Smooth muscle cell (in vitro differentiated cells): Measurements from ENCODE around the gene USP20. TPM values are rescaled to one million over a fixed set of nuclear protein-coding genes. Genes with fewer than 3 reads are reported as not detected.
A peak's percentile ranks its signal among the peaks of the same experiment; 100 is the strongest.

Source experiments
- DNase-seq: peaks from one replicate; lab custom pipeline; 2025; ENCODE audit not compliant: unreplicated experiment; lab: John Stamatoyannopoulos, UW
- H2AFZ ChIP-seq: fragments of 200-600 bp; sonication (generic); 2 replicates; pipeline ENCODE4 v1.6.0; 2016; ENCODE audit warnings: antibody characterized with exemption, low read depth, mild to moderate bottlenecking
- H3F3A ChIP-seq: fragments of 200-600 bp; sonication (generic); 2 replicates; pipeline ENCODE4 v1.6.0; 2017; ENCODE audit warnings: antibody characterized with exemption, low read depth
- H3K27ac ChIP-seq: fragments of 200-600 bp; sonication (generic); 2 replicates; pipeline ENCODE4 v1.5.1; 2016; ENCODE audit warnings: low read depth, mild to moderate bottlenecking
- H3K27me3 ChIP-seq: fragments of 200-600 bp; sonication (generic); 2 replicates; pipeline ENCODE4 v1.6.1; 2016; ENCODE audit warnings: low read depth, mild to moderate bottlenecking
- H3K36me3 ChIP-seq: fragments of 200-600 bp; sonication (generic); 2 replicates; pipeline ENCODE4 v1.5.1; 2016; ENCODE audit warnings: low read depth
- H3K4me1 ChIP-seq: fragments of 200-600 bp; sonication (generic); 2 replicates; pipeline ENCODE4 v1.5.1; 2016; ENCODE audit warnings: low read depth
- H3K4me2 ChIP-seq: fragments of 200-600 bp; sonication (generic); 2 replicates; pipeline ENCODE4 v1.6.0; 2016; ENCODE audit warnings: mild to moderate bottlenecking
- H3K4me3 ChIP-seq: fragments of 200-600 bp; sonication (generic); 2 replicates; pipeline ENCODE4 v1.5.1; 2016; ENCODE audit warnings: mild to moderate bottlenecking
- H3K79me2 ChIP-seq: fragments of 200-600 bp; sonication (generic); 2 replicates; pipeline ENCODE4 v1.6.0; 2016; ENCODE audit warnings: low read depth, mild to moderate bottlenecking
- H3K9ac ChIP-seq: fragments of 200-600 bp; sonication (generic); 2 replicates; pipeline ENCODE4 v1.6.0; 2016; ENCODE audit warnings: low read depth
- H3K9me3 ChIP-seq: fragments of 200-600 bp; sonication (generic); replicated peaks from 2 replicates; pipeline ENCODE4 v1.5.1; 2016; ENCODE audit warnings: low read depth
- H4K20me1 ChIP-seq: fragments of 200-600 bp; sonication (generic); 2 replicates; pipeline ENCODE4 v1.6.0; 2016; ENCODE audit warnings: low read depth
- CTCF ChIP-seq: fragments of 200-600 bp; sonication (generic); IDR thresholded peaks from 2 replicates; pipeline ENCODE4 v1.5.1; 2017; ENCODE audit warnings: borderline replicate concordance, mild to moderate bottlenecking, antibody characterized with exemption; ENCODE audit not compliant: insufficient read depth, poor library complexity, severe bottlenecking
- WGBS: methylation state at CpG from one replicate; pipeline ENCODE4 v1.1.7; 2016; ENCODE audit warnings: low lambda C conversion rate; 5-methylcytosine and 5-hydroxymethylcytosine counted together
- polyA plus RNA-seq: library from polyadenylated mRNA; unstranded; fragments of >200 nt; fragmentation: Nextera tagmentation; extraction: Ambion mirVana; gene quantifications from 2 replicates; pipeline ENCODE4 v1.2.1, GENCODE V29; 2016
- total RNA-seq: library from RNA; depleted of rRNA; stranded (reverse); fragments of >200 nt; gene quantifications from 2 replicates; pipeline ENCODE4 v1.2.3, GENCODE V29; 2014

USP20 gene
- total and polyA plus RNA-seq, 2 experiments from 2014 or later = 14.6 to 29.7 TPM

- no peak for DNase-seq
- H3K4me3 ChIP-seq = no peak overlapping the region
- H3K27ac ChIP-seq = no peak overlapping the region
- TF ChIP-seq CTCF = no peak
- no peak overlapping the region for H3K4me2 ChIP-seq
- peaks cover under 1% of the 10 kb centered on the region for H3K4me1 ChIP-seq
- H4K20me1 ChIP-seq = no peaks in the 10 kb centered on the region
- H3K79me2 ChIP-seq = peaks cover 2% of the 10 kb centered on the region
- peaks cover 9% of the 10 kb centered on the region for H3K36me3 ChIP-seq
- no peaks in the 10 kb centered on the region for H3K27me3 ChIP-seq
- no peaks in the 10 kb centered on the region for H3F3A ChIP-seq
- H2AFZ ChIP-seq = no peak overlapping the region
- 96% methylated on average over 10 of the region's 10 CpGs for WGBS
- H3K9ac ChIP-seq = no peak overlapping the region
- no peaks in the 10 kb centered on the region for H3K9me3 ChIP-seq
These were observed 6.3 kb upstream of the USP20 start for GRCh38 chr9:129828969-129829368.

GRCh38 chr9:129832982-129833381 lies 2.3 kb upstream of the USP20 start:
- no peak for TF ChIP-seq CTCF

GRCh38 chr9:129834489-129835127 lies 650 bp upstream of the USP20 start:
- Histone ChIP-seq H3K27me3 (no peaks in the 10 kb centered on the region), H4K20me1 (peaks cover 13% of the 10 kb centered on the region), H3F3A (peaks cover 16% of the 10 kb centered on the region), H3K4me3 (peak overlapping the region; percentile 75), H3K4me2 (peak overlapping the region; percentile 93), H3K27ac (peak overlapping the region; percentile 48), H3K36me3 (peaks cover 9% of the 10 kb centered on the region), H3K4me1 (peaks cover 12% of the 10 kb centered on the region), H2AFZ (peak overlapping the region; percentile 79), H3K9ac (peak overlapping the region; percentile 97), H3K79me2 (peaks cover 34% of the 10 kb centered on the region), H3K9me3 (no peaks in the 10 kb centered on the region)
- no peak for DNase-seq
- WGBS = 5% methylated on average over 32 of the region's 32 CpGs
- TF ChIP-seq CTCF = no peak

More at GRCh38 chr9:129832982-129833381, 2.3 kb upstream of the USP20 start:
- Histone ChIP-seq H3K4me1 (peaks cover 12% of the 10 kb centered on the region), H3K36me3 (peaks cover 9% of the 10 kb centered on the region), H4K20me1 (peaks cover 6% of the 10 kb centered on the region), H3F3A (peaks cover 12% of the 10 kb centered on the region), H3K9ac (no peak overlapping the region), H3K79me2 (peaks cover 34% of the 10 kb centered on the region), H3K4me3 (no peak overlapping the region), H3K9me3 (no peaks in the 10 kb centered on the region), H3K27ac (no peak overlapping the region), H3K4me2 (no peak overlapping the region), H3K27me3 (no peaks in the 10 kb centered on the region), H2AFZ (no peak overlapping the region)
- DNase-seq = no peak
- WGBS = 92% methylated on average over 1 of the region's 1 CpG

- Histone ChIP-seq H4K20me1 (peaks cover 24% of the 10 kb centered on the region), H3K9me3 (no peaks in the 10 kb centered on the region), H3K4me3 (peak overlapping the region; percentile 75), H3K9ac (peak overlapping the region; percentile 97), H3K4me2 (peak overlapping the region; percentile 93), H3K36me3 (peaks cover 9% of the 10 kb centered on the region), H3K79me2 (peaks cover 39% of the 10 kb centered on the region), H3K27me3 (no peaks in the 10 kb centered on the region), H3K4me1 (peaks cover 12% of the 10 kb centered on the region), H3F3A (peaks cover 16% of the 10 kb centered on the region), H2AFZ (peak overlapping the region; percentile 90), H3K27ac (peak overlapping the region; percentile 75)
- no peak for TF ChIP-seq CTCF
- 2% methylated on average over 19 of the region's 19 CpGs for WGBS
- DNase-seq = no peak
These were observed 584 bp downstream of the USP20 start for GRCh38 chr9:129835860-129836223.
